ENCODE data around the gene PBX1. TPM values are rescaled to one million over a fixed set of nuclear protein-coding genes. Genes with fewer than 3 reads are reported as not detected.
"Not testable (repeated sequence)": the region's sequence is repeated elsewhere in the genome, so short reads cannot be mapped to it uniquely, and the experiment has no call there.

The PBX1 gene
- total and polyA plus RNA-seq, 2 experiments from 2014 or later, result 14.8 to 61.6 TPM

GRCh38 chr1:164534863-164535610 lies 23.9 kb upstream of the PBX1 start:
- H3K36me3 ChIP-seq (replicated peaks; ENCODE audit: insufficient read depth, low read depth), result no peaks in the 10 kb centered on the region
- no peaks in the 10 kb centered on the region for H3K9me3 ChIP-seq (ENCODE audit: low read depth)
- TF ChIP-seq EZH2 (IDR thresholded peaks at IDR 0.05; ENCODE audit: borderline replicate concordance) (no peak), EZH2phosphoT487 (IDR thresholded peaks at IDR 0.05; ENCODE audit: low read depth, severe bottlenecking, unreplicated experiment) (no peak), CTCF (IDR thresholded peaks at IDR 0.05; ENCODE audit: poor library complexity) (peak; percentile 18)
- no peaks in the 10 kb centered on the region for H4K20me1 ChIP-seq (ENCODE audit: insufficient read depth, poor library complexity, severe bottlenecking)
- 70% methylated on average over 5 of the region's 5 CpGs for WGBS (ENCODE audit: low lambda C conversion rate, missing lambda C conversion rate)
- no peak overlapping the region for H2AFZ ChIP-seq
- no peaks in the 10 kb centered on the region for H3K79me2 ChIP-seq
- H3K4me2 ChIP-seq, result no peak overlapping the region
- no peak overlapping the region for H3K27ac ChIP-seq
- no peaks in the 10 kb centered on the region for H3K27me3 ChIP-seq
- no peaks in the 10 kb centered on the region for H3K4me1 ChIP-seq (ENCODE audit: insufficient read depth)
- H3K4me3 ChIP-seq, result no peak overlapping the region
- DNase-seq (ENCODE audit: low spot score), result no peak
- no peaks in the 10 kb centered on the region for H3K9me2 ChIP-seq (replicated peaks; ENCODE audit: insufficient read depth)

- not testable (repeated sequence) for H3K4me3 ChIP-seq; H3K36me3 ChIP-seq (replicated peaks; ENCODE audit: insufficient read depth, low read depth); H3K4me2 ChIP-seq; H2AFZ ChIP-seq; H3K9me2 ChIP-seq (replicated peaks; ENCODE audit: insufficient read depth); H4K20me1 ChIP-seq (ENCODE audit: insufficient read depth, poor library complexity, severe bottlenecking); H3K9me3 ChIP-seq (ENCODE audit: low read depth); H3K79me2 ChIP-seq; H3K27me3 ChIP-seq; DNase-seq (ENCODE audit: low spot score); H3K4me1 ChIP-seq (ENCODE audit: insufficient read depth)
- peak overlapping the region; percentile 48 for H3K27ac ChIP-seq
- WGBS (ENCODE audit: low lambda C conversion rate, missing lambda C conversion rate), result 85% methylated on average over 8 of the region's 8 CpGs
Measured at GRCh38 chr1:164552463-164552988, 6.5 kb upstream of the PBX1 start.

- Histone ChIP-seq H3K4me1 (ENCODE audit: insufficient read depth) (peaks cover 6% of the 10 kb centered on the region), H3K27ac (no peak overlapping the region), H2AFZ (no peak overlapping the region), H3K27me3 (no peaks in the 10 kb centered on the region), H4K20me1 (ENCODE audit: insufficient read depth, poor library complexity, severe bottlenecking) (no peaks in the 10 kb centered on the region), H3K4me2 (no peak overlapping the region), H3K9me2 (replicated peaks; ENCODE audit: insufficient read depth) (no peaks in the 10 kb centered on the region), H3K79me2 (peaks cover 28% of the 10 kb centered on the region), H3K36me3 (replicated peaks; ENCODE audit: insufficient read depth, low read depth) (no peaks in the 10 kb centered on the region), H3K9me3 (ENCODE audit: low read depth) (no peaks in the 10 kb centered on the region), H3K4me3 (no peak overlapping the region)
- TF ChIP-seq EZH2phosphoT487 (IDR thresholded peaks at IDR 0.05; ENCODE audit: low read depth, severe bottlenecking, unreplicated experiment) (no peak), CTCF (IDR thresholded peaks at IDR 0.05; ENCODE audit: poor library complexity) (no peak), EZH2 (IDR thresholded peaks at IDR 0.05; ENCODE audit: borderline replicate concordance) (no peak)
- no peak for DNase-seq (ENCODE audit: low spot score)
- 83% methylated on average over 4 of the region's 4 CpGs for WGBS (ENCODE audit: low lambda C conversion rate, missing lambda C conversion rate)
Measured at GRCh38 chr1:164557270-164557669, 1.7 kb upstream of the PBX1 start.

GRCh38 chr1:164559342-164560051 lies 513 bp downstream of the PBX1 start:
- H4K20me1 ChIP-seq (ENCODE audit: insufficient read depth, poor library complexity, severe bottlenecking), result no peaks in the 10 kb centered on the region
- peak overlapping the region; percentile 46 for H2AFZ ChIP-seq
- TF ChIP-seq CTCF (IDR thresholded peaks at IDR 0.05; ENCODE audit: poor library complexity) (no peak), EZH2phosphoT487 (IDR thresholded peaks at IDR 0.05; ENCODE audit: low read depth, severe bottlenecking, unreplicated experiment) (no peak), EZH2 (IDR thresholded peaks at IDR 0.05; ENCODE audit: borderline replicate concordance) (no peak)
- peak overlapping the region; percentile 72 for H3K4me3 ChIP-seq
- H3K27me3 ChIP-seq, result no peaks in the 10 kb centered on the region
- H3K9me2 ChIP-seq (replicated peaks; ENCODE audit: insufficient read depth), result no peaks in the 10 kb centered on the region
- no peaks in the 10 kb centered on the region for H3K9me3 ChIP-seq (ENCODE audit: low read depth)
- H3K27ac ChIP-seq, result peak overlapping the region; percentile 92
- peak; percentile 35 for DNase-seq (ENCODE audit: low spot score)
- no peaks in the 10 kb centered on the region for H3K36me3 ChIP-seq (replicated peaks; ENCODE audit: insufficient read depth, low read depth)
- peaks cover 9% of the 10 kb centered on the region for H3K4me1 ChIP-seq (ENCODE audit: insufficient read depth)
- peak overlapping the region; percentile 75 for H3K4me2 ChIP-seq
- 0% methylated on average over 9 of the region's 20 CpGs for WGBS (ENCODE audit: low lambda C conversion rate, missing lambda C conversion rate)
- H3K79me2 ChIP-seq, result peaks cover 50% of the 10 kb centered on the region
